NT2/D1 (cell line): ENCODE results near the gene MYOZ3.

ENCODE experiments used
- SUZ12 ChIP-seq: IDR thresholded peaks from 2 replicates; pipeline ENCODE4 v1.6.1; 2011; ENCODE audit not compliant: insufficient read length, insufficient read depth; ENCODE audit errors: extremely low read depth
- YY1 ChIP-seq: IDR thresholded peaks from 2 replicates; pipeline ENCODE4 v1.6.1; 2011; ENCODE audit not compliant: insufficient read length, insufficient read depth
- ZNF274 ChIP-seq: IDR thresholded peaks from 2 replicates; pipeline ENCODE4 v1.6.1; 2011; ENCODE audit warnings: mild to moderate bottlenecking, low read depth, low read length

- no peak for TF ChIP-seq ZNF274
- TF ChIP-seq YY1 = no peak
- no peak for TF ChIP-seq SUZ12
Measured at GRCh38 chr5:150624334-150625163, 36.5 kb upstream of the MYOZ3 start.
